Upper lobe of right lung (tissue), 1 donor: ENCODE data around the gene SLC44A5. TPM values are rescaled to one million over a fixed set of nuclear protein-coding genes. Genes with fewer than 3 reads are reported as not detected.

ENCODE experiments used
- ATAC-seq: fragments of 200-7000 bp; cut with Tn5 transposase; one replicate; pipeline ENCODE4 v1.9.1; 2020; ENCODE audit warnings: mild to moderate bottlenecking, moderate library complexity
- DNase-seq: peaks from one replicate; pipeline ENCODE4 v3.0.0-alpha.2; 2020
- H3K27ac ChIP-seq: fragments of 200-600 bp; one replicate; pipeline ENCODE4 v1.8.0; 2022
- H3K27me3 ChIP-seq: fragments of 200-600 bp; one replicate; pipeline ENCODE4 v1.8.0; 2022; ENCODE audit warnings: mild to moderate bottlenecking
- H3K36me3 ChIP-seq: fragments of 200-600 bp; one replicate; pipeline ENCODE4 v1.8.0; 2022
- H3K4me1 ChIP-seq: fragments of 200-600 bp; one replicate; pipeline ENCODE4 v1.8.0; 2022
- H3K4me3 ChIP-seq: fragments of 200-600 bp; one replicate; pipeline ENCODE4 v1.8.0; 2022; ENCODE audit warnings: mild to moderate bottlenecking
- H3K9me3 ChIP-seq: fragments of 200-600 bp; one replicate; pipeline ENCODE4 v1.8.0; 2022
- CTCF ChIP-seq: fragments of 200-600 bp; IDR thresholded peaks from one replicate; pipeline ENCODE4 v1.8.0; 2022; ENCODE audit warnings: antibody characterized with exemption
- intact Hi-C: fragments of 100-400 bp; cut with DNase I; formaldehyde crosslinking; loops from one replicate; pipeline ENCODE4 v1.11.0; 2022
- total RNA-seq: library from RNA; stranded (reverse); fragmentation: NEBNext Ultra II Directional; extraction: Animal tissue kit (Norgen Biotek cat#: 25700); gene quantifications from one replicate; pipeline ENCODE4 v1.2.1, GENCODE V29; 2021
- donor health status: DM: no; HTN: yes; CAD: no; lungs with severe emphysema.

The SLC44A5 gene
- total RNA-seq, 1 donor from 2014 or later = 0.55 TPM

DNA sequence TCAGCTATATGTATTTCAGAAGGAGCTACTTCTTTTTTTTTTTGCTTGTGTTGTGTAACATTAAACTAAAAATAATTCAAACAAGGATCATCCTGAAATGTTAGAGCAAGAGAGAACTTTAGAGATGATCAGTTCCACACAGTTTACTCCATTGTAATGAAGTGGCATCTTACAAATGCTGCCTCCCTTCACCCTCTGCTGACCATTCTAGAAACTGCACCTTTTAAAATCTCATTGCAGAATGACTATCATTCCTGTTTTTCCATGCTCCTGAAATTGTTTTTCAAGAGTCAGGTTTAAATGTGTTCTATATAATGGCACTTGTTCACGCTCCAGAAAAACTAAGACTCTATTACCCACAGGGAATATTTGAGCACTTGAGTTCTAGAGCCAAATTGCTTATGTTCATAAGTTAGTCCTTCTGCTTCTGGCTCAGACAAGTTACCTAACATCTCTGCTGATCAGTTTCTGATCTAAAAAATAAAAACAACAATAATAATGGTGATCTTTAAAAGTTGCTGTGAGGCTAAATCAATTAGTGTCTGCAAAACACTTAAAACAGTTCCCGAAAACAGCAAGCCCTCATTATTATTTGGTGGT is 21.5 kb upstream of the SLC44A5 start:
- Histone ChIP-seq H3K4me1 (no peaks in the 10 kb centered on the region), H3K4me3 (no peak overlapping the region), H3K9me3 (no peaks in the 10 kb centered on the region), H3K27me3 (peaks cover 4% of the 10 kb centered on the region), H3K36me3 (no peaks in the 10 kb centered on the region), H3K27ac (no peak overlapping the region)
- ATAC-seq = peak; percentile 75
- DNase-seq = no peak
- TF ChIP-seq CTCF = peak; percentile 68
- intact Hi-C loops = no loop called here

DNA sequence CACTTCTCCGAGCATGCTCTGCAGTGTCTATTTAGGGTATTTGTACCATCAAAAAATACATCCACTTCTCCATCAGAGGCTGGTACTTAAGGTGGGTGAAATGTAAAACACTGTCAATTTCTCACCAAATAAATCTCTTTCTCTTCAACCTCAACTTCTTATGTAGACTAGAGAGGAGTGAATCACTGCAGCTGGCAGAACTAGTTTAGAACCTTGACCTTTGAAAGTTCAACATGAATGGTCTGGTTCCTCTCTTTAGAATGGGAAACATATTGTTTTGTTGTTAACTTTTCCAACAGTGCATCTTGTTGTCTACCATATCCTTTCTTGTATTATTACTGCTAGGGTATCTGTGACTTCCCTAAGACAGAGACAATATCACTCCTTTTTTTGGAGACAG is 20.1 kb upstream of the SLC44A5 start:
- H3K4me3 ChIP-seq = no peak overlapping the region
- H3K27ac ChIP-seq = no peak overlapping the region
- DNase-seq (no peak), ATAC-seq (no peak)
- TF ChIP-seq CTCF = no peak
- peaks cover 4% of the 10 kb centered on the region for H3K27me3 ChIP-seq
- no peaks in the 10 kb centered on the region for H3K9me3 ChIP-seq
- no peaks in the 10 kb centered on the region for H3K4me1 ChIP-seq
- intact Hi-C loops = no loop called here
- H3K36me3 ChIP-seq = no peaks in the 10 kb centered on the region

- H3K27me3 ChIP-seq = peaks cover 4% of the 10 kb centered on the region
- ATAC-seq = no peak
- no peak overlapping the region for H3K27ac ChIP-seq
- H3K4me3 ChIP-seq = no peak overlapping the region
- no peak for DNase-seq
- intact Hi-C loops = no loop called here
- TF ChIP-seq CTCF = no peak
- H3K36me3 ChIP-seq = no peaks in the 10 kb centered on the region
- H3K9me3 ChIP-seq = no peaks in the 10 kb centered on the region
- H3K4me1 ChIP-seq = no peaks in the 10 kb centered on the region
These were observed 19.2 kb upstream of the SLC44A5 start for GRCh38 chr1:75630004-75630594.

GRCh38 chr1:75625795-75626194 is 14.9 kb upstream of the SLC44A5 start:
- Histone ChIP-seq H3K27ac (no peak overlapping the region), H3K4me1 (no peaks in the 10 kb centered on the region), H3K36me3 (no peaks in the 10 kb centered on the region), H3K9me3 (no peaks in the 10 kb centered on the region), H3K27me3 (peaks cover 4% of the 10 kb centered on the region), H3K4me3 (no peak overlapping the region)
- intact Hi-C loops = no loop called here
- ATAC-seq (no peak), DNase-seq (no peak)
- TF ChIP-seq CTCF = no peak

GRCh38 chr1:75618382-75618781 is 7.5 kb upstream of the SLC44A5 start:
- no peaks in the 10 kb centered on the region for H3K9me3 ChIP-seq
- ATAC-seq = no peak
- intact Hi-C loops = no loop called here
- no peak overlapping the region for H3K27ac ChIP-seq
- no peaks in the 10 kb centered on the region for H3K36me3 ChIP-seq
- H3K4me3 ChIP-seq = no peak overlapping the region
- H3K27me3 ChIP-seq = peaks cover 30% of the 10 kb centered on the region
- H3K4me1 ChIP-seq = peaks cover 15% of the 10 kb centered on the region
- no peak for TF ChIP-seq CTCF
- no peak for DNase-seq
